ENCODE results near the gene MSI2.

MSI2 gene

DNA sequence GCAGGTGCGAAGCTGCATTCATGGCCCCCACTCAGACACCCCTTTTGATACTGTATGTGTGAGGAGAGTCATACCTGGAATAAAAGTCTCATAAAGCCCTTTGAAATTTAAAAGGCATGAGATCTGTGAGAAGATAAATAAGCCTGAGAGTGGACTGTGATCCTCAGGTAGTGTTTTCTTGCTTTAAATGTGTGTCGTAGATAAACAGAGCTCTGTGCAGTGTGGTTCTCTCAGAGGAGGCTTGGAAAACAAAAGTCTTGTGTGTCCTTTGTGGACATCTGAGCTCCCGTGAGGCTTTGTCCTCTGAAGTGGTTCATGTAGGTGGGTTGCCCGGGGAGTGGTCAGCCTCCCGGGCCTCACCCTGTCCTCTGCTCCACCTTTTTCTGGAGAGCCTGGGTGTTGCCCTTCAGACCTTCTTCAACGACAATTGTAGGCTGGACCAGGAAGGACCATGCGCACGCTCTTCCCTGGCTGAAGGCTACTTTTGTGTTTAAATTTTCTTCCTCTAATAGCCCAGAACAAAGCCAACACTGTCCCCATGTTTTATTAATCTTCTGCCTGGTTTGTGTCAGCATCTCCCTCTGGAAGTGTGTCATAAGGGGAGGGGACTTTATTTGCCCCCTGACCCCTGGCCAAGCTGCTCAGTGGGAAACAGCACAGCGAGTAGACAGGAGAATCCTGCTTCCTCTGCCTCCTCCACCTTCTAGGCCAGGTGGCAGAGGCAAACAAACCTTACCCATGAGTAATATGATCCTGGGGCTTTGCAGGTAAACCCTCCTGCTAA, 151.2 kb downstream of the MSI2 start:
- no peak for DNase-seq (ENCODE audit: low read depth in 1 of 2, low spot score in 1 of 2)

DNA sequence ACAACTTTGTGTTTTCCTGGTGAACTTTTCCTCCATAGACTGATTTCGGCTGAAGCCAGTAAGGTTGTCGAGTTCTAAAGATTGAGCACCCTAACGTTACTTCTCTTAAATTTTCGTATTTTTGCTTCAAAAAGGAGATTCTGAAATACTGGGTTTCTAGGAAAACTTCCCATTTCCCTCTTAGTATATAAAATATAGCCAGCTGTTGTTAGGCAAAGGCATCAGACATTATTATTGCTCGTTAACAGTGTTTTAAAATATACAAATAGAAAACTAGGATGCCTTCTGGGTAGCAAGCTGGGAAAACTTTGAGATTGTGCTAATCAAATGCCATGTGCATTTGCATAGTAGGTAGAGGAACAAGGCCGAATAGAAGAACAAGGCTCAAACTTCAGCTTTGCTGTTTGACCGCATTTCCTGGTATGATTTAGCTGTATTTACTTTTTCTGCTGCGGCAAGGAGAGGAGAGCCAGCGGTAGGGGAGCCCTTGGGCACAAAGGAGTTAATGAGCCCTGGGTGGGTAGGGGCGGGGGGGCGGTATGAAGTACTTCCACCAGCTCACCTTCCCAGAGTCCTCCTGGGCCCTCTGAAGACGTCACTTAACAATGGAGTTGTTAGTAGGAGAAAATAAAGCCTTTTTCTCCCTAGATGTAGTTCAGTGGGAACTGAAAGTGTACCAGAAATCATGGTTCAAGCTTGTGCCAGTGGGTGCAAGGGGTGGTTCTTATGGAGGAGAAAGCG, 151.9 kb downstream of the MSI2 start:
- DNase-seq (ENCODE audit: low read depth in 1 of 2, low spot score in 1 of 2), result no peak

DNA sequence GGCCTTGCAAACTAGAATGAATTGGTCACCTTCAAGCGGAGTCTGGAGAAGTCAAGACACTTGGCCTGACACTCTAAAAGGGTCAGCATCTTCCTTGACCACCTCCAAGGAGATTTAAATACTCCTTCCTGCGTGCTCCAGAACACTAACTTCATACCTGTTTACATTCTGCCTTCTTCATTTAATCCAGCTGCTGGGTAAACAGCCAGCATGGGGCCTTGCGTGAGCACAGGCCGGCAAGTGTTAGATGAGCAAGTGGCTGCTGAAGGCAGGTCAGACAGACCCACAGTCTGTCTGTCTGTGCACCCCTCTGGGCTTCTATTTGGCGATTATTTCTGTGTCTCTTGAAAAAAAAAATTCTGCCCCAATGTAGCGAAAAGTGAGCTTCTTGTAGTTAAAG, 153.8 kb downstream of the MSI2 start:
- DNase-seq (ENCODE audit: low read depth in 1 of 2, low spot score in 1 of 2), result no peak

DNA sequence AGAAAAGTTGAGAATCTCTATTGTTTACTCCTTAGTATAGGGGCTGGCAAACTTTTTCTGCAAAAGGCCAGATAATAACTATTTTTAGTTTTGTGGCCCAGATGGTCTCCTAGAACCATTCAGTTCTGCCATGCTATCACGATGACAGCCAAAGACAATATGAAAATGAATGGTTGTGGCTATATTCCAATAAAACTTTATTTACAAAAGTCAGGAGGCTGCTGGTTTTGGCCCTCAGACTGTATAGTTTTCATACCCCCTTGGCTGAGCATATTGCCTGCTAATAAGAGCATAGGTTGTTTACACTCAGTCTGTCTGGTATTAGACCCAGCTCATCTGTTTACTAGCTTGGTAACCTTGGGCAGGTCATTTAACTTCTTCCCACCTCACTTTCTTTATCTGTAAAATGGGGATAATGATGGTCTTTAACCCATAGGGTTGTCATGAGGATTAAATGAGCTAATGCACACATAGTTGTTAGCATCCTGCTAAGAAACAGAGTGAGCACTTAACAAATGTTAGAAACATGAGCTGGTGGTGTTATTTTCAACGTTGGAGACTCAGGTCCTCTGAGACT, 156.3 kb downstream of the MSI2 start:
- no peak for DNase-seq (ENCODE audit: low read depth in 1 of 2, low spot score in 1 of 2)

DNA sequence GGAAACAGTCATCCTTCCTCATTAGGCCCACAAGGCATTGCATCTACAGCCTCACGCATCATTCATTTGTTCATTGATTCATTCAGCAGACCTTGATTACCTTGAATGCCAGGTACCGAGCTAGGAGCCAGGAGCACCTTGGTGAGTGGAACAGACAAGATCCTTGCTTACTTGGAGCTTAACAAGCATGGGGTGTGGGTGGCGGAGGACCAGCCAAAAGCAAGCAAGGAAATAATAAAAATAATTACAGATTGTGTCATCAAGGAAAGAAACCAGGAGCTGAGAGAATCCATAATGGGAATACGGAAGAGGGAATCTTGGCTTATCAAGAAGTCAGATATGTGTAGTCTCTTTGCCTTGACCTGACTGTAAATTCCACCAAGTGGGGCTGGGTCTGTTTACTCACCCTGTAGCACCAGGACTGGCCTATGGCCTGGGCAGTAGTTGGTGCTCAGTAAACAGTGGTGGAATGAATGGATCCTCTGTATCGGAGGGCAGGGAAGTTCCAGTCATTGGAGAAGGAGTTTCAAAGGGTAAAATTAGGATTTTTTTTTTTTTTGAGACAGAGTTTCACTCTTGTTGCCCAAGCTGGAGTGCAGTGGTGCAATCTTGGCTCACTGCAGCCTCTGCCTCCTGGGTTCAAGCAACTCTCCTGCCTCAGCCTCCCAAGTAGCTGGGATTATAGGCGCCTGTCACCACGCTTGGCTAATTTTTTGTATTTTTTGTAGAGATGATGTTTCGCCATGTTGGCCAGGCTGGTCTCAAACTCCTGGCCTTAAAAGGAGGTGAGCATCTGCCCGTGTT, 157.7 kb downstream of the MSI2 start:
- DNase-seq (ENCODE audit: low read depth in 1 of 2, low spot score in 1 of 2), result no peak

DNA sequence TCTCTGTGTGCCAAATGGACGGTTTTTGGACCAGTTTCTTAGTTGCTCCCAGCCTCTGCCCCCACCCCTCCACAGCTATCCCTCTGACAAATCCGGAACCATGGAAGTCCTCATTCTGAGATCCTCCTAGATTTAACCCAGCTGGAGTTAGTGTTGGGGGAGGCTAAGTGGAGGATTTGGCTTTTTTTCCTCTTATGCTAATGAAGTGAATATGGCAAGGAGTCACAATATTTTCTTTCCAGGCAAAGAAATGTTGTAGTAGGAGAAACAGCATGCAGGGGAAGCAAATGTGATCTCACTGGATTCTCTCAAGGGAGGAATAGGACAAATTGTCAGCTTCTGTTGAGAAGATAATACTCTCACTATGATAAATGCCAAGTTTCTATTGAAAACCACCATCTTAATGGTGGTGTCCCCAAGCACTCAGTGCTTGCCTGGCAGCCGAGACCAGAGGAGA, 159.5 kb downstream of the MSI2 start:
- DNase-seq (ENCODE audit: low read depth in 1 of 2, low spot score in 1 of 2), result no peak

DNA sequence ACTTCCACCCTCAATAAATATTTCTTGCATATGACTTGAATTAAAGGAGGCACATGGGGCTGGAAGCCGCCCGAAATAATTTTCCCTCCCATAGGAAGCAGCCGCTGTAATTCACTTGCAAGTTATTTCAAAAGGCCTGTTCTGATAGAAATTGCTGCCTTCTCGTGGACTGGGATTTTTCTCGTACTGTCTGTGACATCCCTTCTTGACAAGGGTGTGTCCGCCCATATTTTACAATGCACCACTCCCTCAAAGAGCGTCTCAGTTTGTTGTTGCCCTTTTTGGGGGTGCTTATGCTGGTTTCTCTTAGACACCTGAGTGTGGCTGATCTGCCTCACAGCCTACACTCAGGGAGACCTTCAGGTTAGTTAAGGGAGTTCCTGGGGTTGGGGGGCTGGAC, 160.0 kb downstream of the MSI2 start:
- DNase-seq (ENCODE audit: low read depth in 1 of 2, low spot score in 1 of 2), result no peak

DNA sequence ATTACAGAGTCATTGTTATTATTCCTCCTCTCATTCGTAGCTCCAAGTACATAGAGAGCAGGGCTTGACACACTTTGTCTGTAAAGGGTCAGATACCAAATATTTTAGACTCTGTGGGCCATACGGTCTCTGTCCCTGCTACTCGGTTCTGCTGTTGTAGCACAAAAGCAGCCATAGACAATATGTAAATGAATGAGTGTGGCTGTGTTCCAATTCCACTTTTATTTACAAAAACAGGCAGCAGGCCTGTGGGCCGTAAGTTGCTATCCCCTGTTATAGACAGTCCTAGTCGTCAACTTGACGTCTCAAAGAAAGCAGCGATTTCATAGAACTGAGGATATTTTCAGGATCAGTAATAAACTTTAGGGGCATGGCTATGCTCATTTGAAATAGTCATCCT, 161.6 kb downstream of the MSI2 start:
- no peak for DNase-seq (ENCODE audit: low read depth in 1 of 2, low spot score in 1 of 2)

DNA sequence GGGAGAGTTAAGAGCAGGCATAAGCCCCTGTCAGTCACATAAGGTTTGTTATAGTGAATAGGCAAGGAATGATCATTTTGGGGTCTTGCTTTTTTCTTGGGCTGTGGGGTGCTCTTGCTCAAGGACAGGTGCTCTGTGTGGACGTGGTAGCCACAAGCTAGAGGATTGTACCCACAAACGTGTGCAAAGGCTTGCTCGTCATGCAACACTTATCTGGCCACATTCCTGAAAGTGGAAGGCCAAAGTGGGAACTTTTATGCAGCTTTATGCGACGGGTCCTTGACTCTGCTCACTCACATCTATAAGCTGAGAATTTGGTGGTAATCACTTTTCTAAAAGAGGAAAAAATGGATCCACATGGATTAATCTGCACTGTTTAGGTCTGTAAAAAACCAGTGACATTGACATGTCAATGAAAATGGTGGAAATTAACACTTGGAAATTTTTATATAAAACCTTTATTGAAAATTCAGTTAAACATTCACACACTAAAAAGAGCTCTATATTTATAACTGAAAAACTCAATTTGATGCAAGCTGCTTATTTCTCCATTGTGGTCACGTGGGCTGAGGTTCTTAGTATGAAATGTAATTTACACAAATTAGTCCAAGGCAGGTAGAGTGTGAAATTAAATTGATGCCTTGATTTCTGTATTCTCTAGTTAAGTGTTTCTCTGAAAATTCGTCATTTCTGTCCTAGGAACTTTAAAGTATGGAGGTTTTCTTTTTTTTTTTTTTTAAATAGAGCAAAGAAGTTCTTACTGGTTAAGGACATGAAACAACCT, 162.3 kb downstream of the MSI2 start:
- DNase-seq (ENCODE audit: low read depth in 1 of 2, low spot score in 1 of 2), result no peak

DNA sequence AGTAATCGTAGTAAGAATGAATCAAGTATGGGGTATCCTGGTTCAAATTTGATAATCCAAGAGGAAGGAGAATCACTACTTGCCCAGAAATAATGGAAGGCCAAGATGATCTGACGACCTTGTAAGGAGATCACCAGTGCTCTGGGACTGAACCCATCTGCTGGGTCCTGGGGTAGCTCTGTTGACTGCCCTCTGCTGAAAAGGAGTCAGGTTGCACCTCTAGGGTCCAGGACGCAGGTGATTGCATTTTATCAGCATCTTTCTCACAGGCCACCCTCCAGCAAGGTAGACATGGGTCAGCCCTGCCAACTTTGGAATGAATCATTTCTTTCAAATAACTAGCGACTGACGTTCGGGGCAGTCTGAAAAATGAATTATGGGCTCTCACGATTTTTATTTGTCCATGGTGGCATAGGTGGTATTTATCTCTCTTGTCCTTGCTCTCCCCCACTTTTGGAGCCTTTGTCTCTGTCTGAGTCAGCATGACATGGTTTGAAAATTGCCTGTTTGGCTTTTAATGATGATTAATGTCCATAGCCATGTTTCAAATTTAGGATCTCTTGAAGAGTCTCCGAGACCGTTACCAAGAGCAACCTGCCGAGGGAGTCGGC, 163.7 kb downstream of the MSI2 start:
- no peak for DNase-seq (ENCODE audit: low read depth in 1 of 2, low spot score in 1 of 2)

DNA sequence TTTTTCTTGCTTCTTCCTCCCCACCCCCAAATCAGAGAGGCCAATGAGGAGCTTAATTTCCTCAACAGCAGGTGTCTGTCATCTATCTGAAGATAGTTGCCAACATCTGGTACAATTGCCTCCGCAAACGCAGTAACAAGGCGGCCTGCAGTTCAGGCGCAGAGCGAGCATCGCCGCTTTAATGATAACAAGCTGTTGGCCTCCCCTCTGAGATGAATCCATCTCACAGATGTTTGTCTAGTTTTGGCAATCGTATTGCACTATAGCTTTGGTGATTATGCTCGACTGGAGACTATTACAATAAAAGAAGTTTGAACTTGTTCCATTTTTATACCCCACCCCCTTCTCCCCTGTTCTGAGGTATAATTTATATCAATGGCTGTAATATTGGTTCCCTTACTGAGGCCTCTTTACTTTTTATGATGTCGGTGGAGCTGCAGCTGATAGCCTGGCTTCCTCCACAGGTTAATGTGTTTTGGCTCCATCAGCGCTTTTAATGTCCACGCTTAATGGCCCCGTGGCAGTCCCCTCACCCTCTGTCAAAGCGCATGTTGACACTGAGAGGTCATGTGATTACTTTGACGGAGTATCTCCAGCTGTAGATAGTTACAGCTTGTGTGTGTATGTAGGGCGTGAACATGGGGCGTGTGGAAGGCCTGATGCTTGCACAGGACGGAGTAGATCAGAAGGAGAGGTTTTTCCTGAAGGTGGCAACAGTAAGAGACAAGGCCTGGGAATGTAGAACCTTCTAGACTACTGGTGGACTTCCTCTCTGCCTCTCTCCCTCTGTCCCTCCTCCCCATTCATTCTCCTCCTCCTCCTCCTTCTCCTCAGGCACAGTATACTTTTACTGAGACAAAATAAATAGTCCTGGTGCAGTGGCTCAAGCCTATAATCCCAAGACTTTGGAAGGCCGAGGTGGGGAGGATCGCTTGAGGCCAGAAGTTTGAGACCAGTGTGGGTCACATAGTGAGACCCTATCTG, 164.7 kb downstream of the MSI2 start:
- DNase-seq (ENCODE audit: low read depth in 1 of 2, low spot score in 1 of 2), result no peak

DNA sequence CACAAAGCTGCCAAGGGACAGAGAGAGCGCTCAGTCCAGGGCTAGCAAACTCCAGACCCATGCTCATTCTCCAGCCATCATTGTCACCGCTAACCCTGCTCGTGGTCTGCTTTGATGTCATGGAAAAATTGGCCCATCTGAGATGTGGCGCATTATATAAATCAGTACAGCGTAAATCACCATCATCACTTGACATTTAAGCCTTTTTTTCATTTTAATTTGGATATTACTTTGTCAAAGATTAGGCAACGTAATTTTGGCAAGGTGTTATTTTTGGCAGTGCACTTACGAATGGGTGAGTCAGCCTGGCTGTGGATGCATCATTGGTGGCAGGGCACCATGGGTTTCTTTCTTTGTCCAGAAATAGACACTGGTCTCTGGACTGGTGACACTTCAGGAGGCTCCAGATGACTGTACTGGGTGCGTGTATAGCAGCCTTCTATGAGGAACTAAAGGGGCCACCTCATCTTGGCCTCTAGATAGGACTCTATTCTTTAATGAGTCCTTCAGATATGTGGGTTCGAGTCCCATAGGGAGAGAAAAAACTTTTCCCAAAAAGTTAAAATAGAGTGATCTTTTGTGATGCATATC, 166.3 kb downstream of the MSI2 start:
- DNase-seq (ENCODE audit: low read depth in 1 of 2, low spot score in 1 of 2), result no peak

DNA sequence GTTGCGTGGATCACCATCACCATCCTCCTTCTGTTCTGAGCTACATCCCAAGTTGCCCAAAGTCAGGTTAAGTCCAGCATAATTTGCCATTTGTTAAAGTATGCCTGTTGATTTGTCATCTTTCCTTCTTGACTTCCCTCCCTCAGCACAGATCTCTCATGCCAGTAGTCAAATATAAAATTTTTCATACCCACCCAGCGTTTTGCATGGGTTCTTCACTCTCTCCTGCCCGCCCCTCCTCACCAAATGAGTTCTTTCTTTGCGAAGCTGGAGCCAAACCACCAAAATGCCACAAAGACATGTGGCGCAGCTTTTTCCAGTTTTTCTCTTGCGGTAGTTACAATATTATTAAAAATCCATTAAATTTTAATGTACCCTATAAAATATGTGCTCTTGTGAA, 167.2 kb downstream of the MSI2 start:
- DNase-seq (ENCODE audit: low read depth in 1 of 2, low spot score in 1 of 2), result no peak

DNA sequence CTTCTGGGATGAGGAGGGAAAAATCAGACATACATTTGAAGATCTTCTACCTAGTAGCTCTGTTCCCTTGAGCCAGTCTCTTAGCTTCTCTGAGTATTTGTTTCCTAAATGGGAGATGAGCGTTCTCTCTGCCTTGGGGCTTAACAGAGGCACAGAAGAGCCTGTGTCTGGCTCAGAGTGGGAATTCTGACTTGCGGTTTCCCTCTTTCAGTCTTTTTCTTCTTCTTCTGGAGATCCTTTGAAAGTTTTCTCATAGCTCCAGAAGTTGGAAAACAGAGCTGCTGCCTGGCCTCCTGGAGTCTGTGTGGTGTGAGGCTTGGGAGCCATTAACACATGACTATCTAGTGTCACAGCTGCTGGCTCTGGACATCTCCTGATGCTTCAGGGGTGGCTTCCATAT, 167.9 kb downstream of the MSI2 start:
- no peak for DNase-seq (ENCODE audit: low read depth in 1 of 2, low spot score in 1 of 2)

DNA sequence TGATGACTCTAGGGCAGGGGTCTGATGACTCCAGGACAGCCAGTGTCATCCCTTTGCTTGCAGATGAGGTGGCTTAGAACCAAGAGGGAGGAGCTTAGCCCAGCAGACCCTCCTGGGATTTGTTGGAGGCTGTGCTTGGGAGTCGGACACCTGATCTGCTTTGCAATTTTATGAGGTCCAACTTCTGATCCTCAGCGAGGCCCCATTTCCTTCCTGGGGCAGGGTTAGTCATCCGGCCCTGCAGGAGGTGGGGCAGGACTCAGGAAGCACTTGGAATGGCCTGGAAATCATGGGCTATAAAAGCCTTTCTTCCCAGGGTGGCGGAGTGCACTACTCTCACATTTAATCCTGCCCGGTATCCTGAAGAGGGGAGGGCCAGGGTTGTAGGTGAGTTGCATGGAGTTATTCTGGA, 168.5 kb downstream of the MSI2 start:
- no peak for DNase-seq (ENCODE audit: low read depth in 1 of 2, low spot score in 1 of 2)

DNA sequence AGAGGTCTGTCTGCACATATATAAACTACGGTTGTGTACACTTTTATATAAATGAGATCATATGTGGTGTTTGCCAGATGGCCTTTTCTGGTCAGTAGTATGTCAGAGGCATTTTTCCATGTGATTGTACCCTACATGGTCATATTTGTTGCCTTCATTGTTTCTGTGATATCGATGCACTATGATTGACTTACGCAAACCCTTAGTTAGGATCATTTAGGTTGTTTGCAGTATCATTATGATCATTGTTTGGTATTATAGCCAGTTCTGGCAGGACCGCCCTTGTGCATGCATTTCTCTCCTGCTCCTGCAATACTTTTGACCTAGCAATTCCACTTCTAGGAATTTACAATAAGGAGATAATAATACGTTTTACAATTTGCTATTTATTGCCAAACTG, 169.1 kb downstream of the MSI2 start:
- DNase-seq (ENCODE audit: low read depth in 1 of 2, low spot score in 1 of 2), result no peak

DNA sequence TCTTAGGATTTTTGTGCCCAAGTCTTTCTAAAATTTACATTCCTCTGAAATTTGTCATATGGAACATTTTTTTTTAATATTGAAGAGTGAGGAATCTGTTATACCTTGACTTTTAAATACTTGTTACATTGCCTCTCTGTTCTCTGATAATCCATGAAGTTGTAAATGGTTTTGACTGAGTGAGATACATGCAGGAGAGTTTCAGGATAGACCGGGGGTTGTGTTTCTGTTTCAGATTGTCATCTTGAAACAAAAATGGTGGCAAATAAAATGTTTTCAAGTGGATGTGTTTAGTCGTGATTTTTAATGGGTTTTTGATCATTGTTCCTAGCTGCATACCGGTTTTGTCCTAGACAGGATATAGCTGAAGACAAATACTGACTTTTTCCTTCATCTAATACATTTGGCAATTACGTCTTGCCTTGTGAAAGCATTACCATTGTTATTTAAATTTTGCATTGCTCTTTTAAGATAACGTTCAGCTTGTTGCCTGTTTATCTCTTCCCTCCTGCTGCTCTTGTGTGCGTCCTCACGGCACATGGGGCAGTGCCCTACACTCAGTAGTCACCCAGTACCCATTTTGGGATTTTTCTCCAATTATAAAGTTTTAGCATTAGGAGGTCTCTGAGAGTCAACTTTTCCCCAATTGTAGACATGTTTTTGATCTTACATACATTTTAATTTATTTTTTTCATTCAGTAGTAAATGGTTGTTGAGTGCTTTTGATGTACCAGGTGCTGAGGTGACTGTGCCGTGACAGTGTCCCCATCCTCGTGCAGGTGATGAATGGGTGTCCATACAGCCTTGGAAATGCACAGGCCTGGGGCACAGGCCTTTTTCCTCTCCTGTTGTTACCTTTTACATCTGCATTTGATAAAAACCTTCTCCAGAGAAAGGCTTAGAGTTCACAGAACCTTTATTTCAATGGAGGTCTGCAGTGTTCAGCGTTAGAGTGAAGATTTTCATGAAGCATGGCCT, 169.9 kb downstream of the MSI2 start:
- DNase-seq (ENCODE audit: low read depth in 1 of 2, low spot score in 1 of 2), result no peak

DNA sequence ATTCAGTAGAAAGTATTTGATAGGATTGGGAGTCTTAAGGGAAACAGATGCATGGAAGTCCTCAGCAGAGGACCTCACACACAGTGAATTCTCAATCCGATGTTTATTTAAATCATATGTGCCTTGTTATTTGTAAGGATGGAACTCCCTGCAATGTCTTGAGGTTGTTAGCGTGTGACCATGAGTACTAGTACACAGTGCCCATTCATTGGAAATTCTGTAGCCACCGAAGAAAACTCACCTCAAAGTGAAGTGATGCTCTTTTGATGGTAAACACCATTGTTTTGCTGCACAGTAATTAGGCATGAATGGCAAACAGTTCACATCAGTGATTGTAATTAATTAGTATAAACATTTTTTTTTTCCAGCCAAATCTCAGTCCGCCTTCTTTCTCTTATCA, 173.6 kb downstream of the MSI2 start:
- DNase-seq (ENCODE audit: low read depth in 1 of 2, low spot score in 1 of 2), result no peak

Measured in activated CD4-positive, alpha-beta T cell treated with anti-CD3 and anti-CD28 coated beads, Interleukin-2, amount 50 U/mL, for 24 hours (primary cell).